Upper lobe of left lung (tissue), 6 donors: ENCODE measurements around the gene DGKG. TPM values are rescaled to one million over a fixed set of nuclear protein-coding genes. Genes with fewer than 3 reads are reported as not detected.

Experiments used
- ATAC-seq, 2 donors: fragments of 200-7000 bp; cut with Tn5 transposase; one replicate each; pipeline ENCODE4 v1.9.1; 2022; ENCODE audit warnings: mild to moderate bottlenecking in 2 of 2, moderate library complexity in 2 of 2; ENCODE audit not compliant: low FRiP score in 2 of 2
- DNase-seq, 2 donors: peaks; one replicate each; pipeline ENCODE4 v3.0.0-alpha.2; 2019 to 2020
- H3K27ac ChIP-seq, 4 donors: fragments of 200-600 bp; sonication (generic); one replicate each; pipeline ENCODE4 v1.5.1; 2016 to 2019
- H3K27me3 ChIP-seq, 4 donors: fragments of 200-600 bp; sonication (generic); one replicate each; pipeline ENCODE4 v1.5.1; 2017 to 2019
- H3K36me3 ChIP-seq, 4 donors: fragments of 200-600 bp; sonication (generic); one replicate each; pipeline ENCODE4 v1.5.1; 2016 to 2019
- H3K4me1 ChIP-seq, 4 donors: fragments of 200-600 bp; sonication (generic); one replicate each; pipeline ENCODE4 v1.5.1; 2018 to 2019
- H3K4me3 ChIP-seq, 4 donors: fragments of 200-600 bp; sonication (generic); one replicate each; pipeline ENCODE4 v1.5.1; 2017 to 2019; ENCODE audit warnings: mild to moderate bottlenecking in 2 of 4, moderate library complexity in 1 of 4
- H3K9me3 ChIP-seq, 4 donors: fragments of 200-600 bp; sonication (generic); one replicate each; pipeline ENCODE4 v1.5.1; 2018 to 2019
- CTCF ChIP-seq, 6 experiments: fragments of 450-650 bp in 4 of 6; fragments of 200-600 bp in 2 of 6; sonication (generic) in 2 of 6; IDR thresholded peaks; one replicate each; pipeline ENCODE4 v1.5.1; 2016 to 2019; ENCODE audit warnings: antibody characterized with exemption in 6 of 6
- EP300 ChIP-seq, 4 donors: sonication (generic); formaldehyde crosslinking; IDR thresholded peaks; one replicate each; pipeline ENCODE4 v1.5.1; 2017; ENCODE audit warnings: antibody characterized with exemption in 4 of 4, control low read depth in 2 of 4
- POLR2A ChIP-seq, 4 donors: fragments of 450-650 bp; IDR thresholded peaks; one replicate each; pipeline ENCODE4 v1.5.1; 2016 to 2017; ENCODE audit warnings: antibody characterized with exemption in 4 of 4, mild to moderate bottlenecking in 2 of 4
- POLR2AphosphoS5 ChIP-seq, 2 donors: sonication (generic); formaldehyde crosslinking; IDR thresholded peaks; one replicate each; pipeline ENCODE4 v1.5.1; 2017; ENCODE audit warnings: antibody characterized with exemption in 2 of 2
- WGBS, 2 donors: methylation state at CpG; one replicate each; pipeline ENCODE4 v1.1.5; 2017 to 2018; 5-methylcytosine and 5-hydroxymethylcytosine counted together
- total RNA-seq, 6 donors: library from RNA; depleted of rRNA in 4 of 6; stranded (reverse); fragments of >200 nt in 4 of 6; gene quantifications; one replicate each; pipeline versions ENCODE4 v1.1.0 to v1.2.1, GENCODE V29; 2016 to 2021
- donor health status: DM: no; HTN: no; CAD: no; lungs with moderate emphysema.
- donor health status: DM: no; HTN: yes; CAD: no; lungs with severe emphysema.

DGKG gene
- total RNA-seq, 6 donors from 2014 or later, result 4.4 to 32.5 (median 6.5) TPM

GRCh38 chr3:186362988-186363387, 954 bp upstream of the DGKG start:
- H3K27ac ChIP-seq, result no peak overlapping the region
- DNase-seq (no peak), ATAC-seq (no peak)
- H3K27me3 ChIP-seq, result peaks cover 0 to 18% (median 6%) of the 10 kb centered on the region in 4 donors
- WGBS, 2 donors, result 46 to 63% methylated on average over 8 to 10 of the region's 10 CpGs
- H3K4me1 ChIP-seq, result peaks cover 5 to 30% (median 26%) of the 10 kb centered on the region in 4 donors
- no peaks in the 10 kb centered on the region for H3K9me3 ChIP-seq
- no peak overlapping the region for H3K4me3 ChIP-seq
- TF ChIP-seq POLR2A (IDR thresholded peaks at IDR 0.05) (no peak), POLR2AphosphoS5 (IDR thresholded peaks at IDR 0.05) (peak in 1 of 2 donors; percentile 24)
- no peaks in the 10 kb centered on the region for H3K36me3 ChIP-seq

- Histone ChIP-seq H3K36me3 (no peaks in the 10 kb centered on the region), H3K9me3 (no peaks in the 10 kb centered on the region), H3K27ac (peak overlapping the region in 3 of 4 donors; percentile 58 to 85 (median 85)), H3K27me3 (peaks cover 0 to 18% (median 6%) of the 10 kb centered on the region in 4 donors), H3K4me1 (peaks cover 5 to 30% (median 26%) of the 10 kb centered on the region in 4 donors), H3K4me3 (peak overlapping the region in 3 of 4 donors; percentile 31 to 56 (median 50))
- ATAC-seq, result no peak
- no peak for TF ChIP-seq POLR2A (IDR thresholded peaks at IDR 0.05)
- no peak for TF ChIP-seq EP300 (IDR thresholded peaks at IDR 0.05)
- TF ChIP-seq POLR2AphosphoS5 (IDR thresholded peaks at IDR 0.05), result no peak
- TF ChIP-seq CTCF (IDR thresholded peaks at IDR 0.05), result no peak
- DNase-seq, result no peak
- WGBS, 2 donors, result 26 to 42% methylated on average over 9 of the region's 9 CpGs
These were observed 456 bp upstream of the DGKG start for GRCh38 chr3:186362537-186362842.

- H3K27me3 ChIP-seq, result peaks cover 0 to 18% (median 6%) of the 10 kb centered on the region in 4 donors
- WGBS, 2 donors, result 2 to 4% methylated on average over 21 to 22 of the region's 26 CpGs
- peak in 1 of 2 donors; percentile 3 for ATAC-seq
These were observed 730 bp downstream of the DGKG start for GRCh38 chr3:186361246-186361761.

GRCh38 chr3:186360779-186361178, 1.3 kb downstream of the DGKG start:
- Histone ChIP-seq H3K4me3 (peak overlapping the region in 3 of 4 donors; percentile 31 to 56 (median 50)), H3K27me3 (peaks cover 0 to 18% (median 6%) of the 10 kb centered on the region in 4 donors), H3K4me1 (peaks cover 5 to 30% (median 26%) of the 10 kb centered on the region in 4 donors), H3K9me3 (no peaks in the 10 kb centered on the region), H3K36me3 (no peaks in the 10 kb centered on the region), H3K27ac (peak overlapping the region; percentile 58 to 85 (median 81))
- DNase-seq (peak; percentile 40 to 87), ATAC-seq (peak in 1 of 2 donors; percentile 47)
- whole genome bisulfite sequencing, 2 donors, result 0 to 1% methylated on average over 4 to 10 of the region's 27 CpGs
- TF ChIP-seq POLR2AphosphoS5 (IDR thresholded peaks at IDR 0.05), result peak in 1 of 2 donors; percentile 30
- peak in 1 of 4 donors; percentile 14 for TF ChIP-seq POLR2A (IDR thresholded peaks at IDR 0.05)
- TF ChIP-seq EP300 (IDR thresholded peaks at IDR 0.05), result no peak
- no peak for TF ChIP-seq CTCF (IDR thresholded peaks at IDR 0.05)

More at GRCh38 chr3:186361246-186361761, 730 bp downstream of the DGKG start:
- H3K27ac ChIP-seq, result peak overlapping the region; percentile 58 to 85 (median 81)
- DNase-seq, result no peak
- TF ChIP-seq EP300 (IDR thresholded peaks at IDR 0.05) (no peak), POLR2AphosphoS5 (IDR thresholded peaks at IDR 0.05) (no peak), POLR2A (IDR thresholded peaks at IDR 0.05) (no peak), CTCF (IDR thresholded peaks at IDR 0.05) (no peak)
- H3K4me3 ChIP-seq, result peak overlapping the region in 3 of 4 donors; percentile 31 to 56 (median 50)
- H3K4me1 ChIP-seq, result peaks cover 5 to 30% (median 26%) of the 10 kb centered on the region in 4 donors
- no peaks in the 10 kb centered on the region for H3K36me3 ChIP-seq
- H3K9me3 ChIP-seq, result no peaks in the 10 kb centered on the region

- Histone ChIP-seq H3K9me3 (no peaks in the 10 kb centered on the region), H3K4me3 (peak overlapping the region in 1 of 4 donors; percentile 8), H3K27me3 (peaks cover 0 to 17% (median 6%) of the 10 kb centered on the region in 4 donors), H3K27ac (no peak overlapping the region), H3K36me3 (no peaks in the 10 kb centered on the region), H3K4me1 (peaks cover 5 to 22% (median 18%) of the 10 kb centered on the region in 4 donors)
- DNase-seq (no peak), ATAC-seq (no peak)
- TF ChIP-seq CTCF (IDR thresholded peaks at IDR 0.05) (no peak), POLR2AphosphoS5 (IDR thresholded peaks at IDR 0.05) (no peak), POLR2A (IDR thresholded peaks at IDR 0.05) (no peak), EP300 (IDR thresholded peaks at IDR 0.05) (no peak)
- 56 to 72% methylated on average over 3 of the region's 3 CpGs for WGBS, 2 donors
These were observed 3.0 kb downstream of the DGKG start for GRCh38 chr3:186359078-186359477.
